ENCODE results near the gene REPS1. TPM values are rescaled to one million over a fixed set of nuclear protein-coding genes. Genes with fewer than 3 reads are reported as not detected.

Gene REPS1
- total RNA-seq (2022; extraction: Qiagen RNA extraction; ENCODE audit: low read depth) = 20.5 to 23.7 TPM (median 21.9 TPM) in 5 replicates

GRCh38 chr6:138987643-138988468 is at the start of gene REPS1:
TSS of gene REPS1 (minus strand) at chr6:138988253. CDS start at chr6:138987682, 571 bp downstream.

GRCh38 chr6:139028658-139029469 is 40.8 kb upstream of the REPS1 start, which contains the start of gene ABRACL:
TSS of gene ABRACL (plus strand) at chr6:139028745. CDS start at chr6:139034161, 5,416 bp downstream.

Other genes starting within 250 kb of the REPS1 start
- 11.6 to 13.9 TPM (median 12.8 TPM) in 5 replicates for gene CCDC28A, start 214.5 kb downstream of the REPS1 start, total RNA-seq (2022; extraction: Qiagen RNA extraction; ENCODE audit: low read depth)
- not detected in 5 replicates for gene ECT2L, start 192.2 kb downstream of the REPS1 start, total RNA-seq (2022; extraction: Qiagen RNA extraction; ENCODE audit: low read depth)
- gene ABRACL, start 40.5 kb upstream of the REPS1 start, total RNA-seq (2022; extraction: Qiagen RNA extraction; ENCODE audit: low read depth) = 45.7 to 54.7 TPM (median 48.1 TPM) in 5 replicates
- 1.3 to 2.9 TPM (median 2.2 TPM) in 5 replicates for gene HECA, start 146.8 kb upstream of the REPS1 start, total RNA-seq (2022; extraction: Qiagen RNA extraction; ENCODE audit: low read depth)